ENCODE measurements around the gene IRF8. TPM values are rescaled to one million over a fixed set of nuclear protein-coding genes. Genes with fewer than 3 reads are reported as not detected.

IRF8 gene
- total RNA-seq, 1 experiment from 2014 or later, result 29.5 TPM

DNA sequence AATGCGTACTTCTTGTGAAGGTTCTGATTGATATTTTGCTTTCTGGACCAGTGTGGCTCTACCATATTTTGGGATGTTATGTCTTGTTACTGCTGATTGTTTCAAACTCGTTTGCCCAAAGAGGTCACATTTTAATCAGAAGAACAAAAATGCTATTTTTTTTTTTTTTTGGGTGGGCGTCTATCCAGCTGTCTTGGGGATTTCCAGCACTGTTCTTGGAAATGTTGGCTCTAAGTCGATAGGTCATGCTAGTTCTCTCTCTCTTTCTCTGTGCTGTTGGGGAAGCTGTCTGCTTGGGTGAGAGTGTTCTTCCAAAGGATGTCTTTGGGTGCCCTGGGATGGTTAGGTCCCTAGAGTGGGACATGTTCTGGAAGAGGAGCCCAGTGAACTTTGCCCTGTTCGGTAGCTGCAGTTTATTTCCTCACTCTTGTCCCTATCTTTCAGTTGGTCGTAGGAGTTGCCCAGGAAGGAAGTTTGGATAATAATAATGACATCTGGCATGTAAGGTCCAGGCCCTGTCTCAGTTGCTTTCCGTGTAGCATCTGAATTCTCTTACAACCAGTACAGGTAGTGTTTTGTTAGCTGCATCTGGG is 2.9 kb downstream of the IRF8 start:
- no TSS peak for BruUV-seq (replicated peaks)
- Histone ChIP-seq H3K36me3 (ENCODE audit: control insufficient read depth, insufficient read depth, low read length) (peaks cover 8% of the 10 kb centered on the region), H3K4me1 (peaks cover 19% of the 10 kb centered on the region; the same call in 1 of the 2 replicates), H3K9me3 (no peaks in the 10 kb centered on the region), H3K4me3 (ENCODE audit: low read depth, low read length) (no peak overlapping the region), H3K27me3 (replicated peaks; ENCODE audit: control insufficient read depth, insufficient read depth, low read length) (no peaks in the 10 kb centered on the region)
- DNase-seq, result no peak
- ChIA-PET CTCF (interaction anchor here (1.4 kb wide), 1 partner anchor 83 kb away, joined by 3 read pairs; no protein-coding TSS in a partner anchor), POLR2A (no interaction called here)
- H3K4me3 Mint-ChIP-seq (ENCODE audit: unreplicated experiment), result no peak overlapping the region
- H3K36me3 Mint-ChIP-seq (ENCODE audit: insufficient read depth, unreplicated experiment), result peaks cover 42% of the 10 kb centered on the region
- no peaks in the 10 kb centered on the region for H3K9me3 Mint-ChIP-seq (ENCODE audit: unreplicated experiment)
- H3K27ac Mint-ChIP-seq (ENCODE audit: unreplicated experiment), result no peak overlapping the region
- TF ChIP-seq, protein P1, sequence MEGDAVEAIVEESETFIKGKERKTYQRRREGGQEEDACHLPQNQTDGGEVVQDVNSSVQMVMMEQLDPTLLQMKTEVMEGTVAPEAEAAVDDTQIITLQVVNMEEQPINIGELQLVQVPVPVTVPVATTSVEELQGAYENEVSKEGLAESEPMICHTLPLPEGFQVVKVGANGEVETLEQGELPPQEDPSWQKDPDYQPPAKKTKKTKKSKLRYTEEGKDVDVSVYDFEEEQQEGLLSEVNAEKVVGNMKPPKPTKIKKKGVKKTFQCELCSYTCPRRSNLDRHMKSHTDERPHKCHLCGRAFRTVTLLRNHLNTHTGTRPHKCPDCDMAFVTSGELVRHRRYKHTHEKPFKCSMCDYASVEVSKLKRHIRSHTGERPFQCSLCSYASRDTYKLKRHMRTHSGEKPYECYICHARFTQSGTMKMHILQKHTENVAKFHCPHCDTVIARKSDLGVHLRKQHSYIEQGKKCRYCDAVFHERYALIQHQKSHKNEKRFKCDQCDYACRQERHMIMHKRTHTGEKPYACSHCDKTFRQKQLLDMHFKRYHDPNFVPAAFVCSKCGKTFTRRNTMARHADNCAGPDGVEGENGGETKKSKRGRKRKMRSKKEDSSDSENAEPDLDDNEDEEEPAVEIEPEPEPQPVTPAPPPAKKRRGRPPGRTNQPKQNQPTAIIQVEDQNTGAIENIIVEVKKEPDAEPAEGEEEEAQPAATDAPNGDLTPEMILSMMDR (IDR thresholded peaks at IDR 0.05; ENCODE audit: insufficient read depth in 1 of 2, low read depth in 1 of 2, low read length in 1 of 2, severe bottlenecking in 1 of 2, unreplicated experiment in 1 of 2), result no peak
- peaks cover 24% of the 10 kb centered on the region for H3K4me1 Mint-ChIP-seq (ENCODE audit: low read depth, unreplicated experiment)
- intact Hi-C loops (cut with micrococcal nuclease; ENCODE audit: unreplicated experiment), result no loop called here
- no peaks in the 10 kb centered on the region for H3K27me3 Mint-ChIP-seq (ENCODE audit: insufficient read depth, unreplicated experiment)

DNA sequence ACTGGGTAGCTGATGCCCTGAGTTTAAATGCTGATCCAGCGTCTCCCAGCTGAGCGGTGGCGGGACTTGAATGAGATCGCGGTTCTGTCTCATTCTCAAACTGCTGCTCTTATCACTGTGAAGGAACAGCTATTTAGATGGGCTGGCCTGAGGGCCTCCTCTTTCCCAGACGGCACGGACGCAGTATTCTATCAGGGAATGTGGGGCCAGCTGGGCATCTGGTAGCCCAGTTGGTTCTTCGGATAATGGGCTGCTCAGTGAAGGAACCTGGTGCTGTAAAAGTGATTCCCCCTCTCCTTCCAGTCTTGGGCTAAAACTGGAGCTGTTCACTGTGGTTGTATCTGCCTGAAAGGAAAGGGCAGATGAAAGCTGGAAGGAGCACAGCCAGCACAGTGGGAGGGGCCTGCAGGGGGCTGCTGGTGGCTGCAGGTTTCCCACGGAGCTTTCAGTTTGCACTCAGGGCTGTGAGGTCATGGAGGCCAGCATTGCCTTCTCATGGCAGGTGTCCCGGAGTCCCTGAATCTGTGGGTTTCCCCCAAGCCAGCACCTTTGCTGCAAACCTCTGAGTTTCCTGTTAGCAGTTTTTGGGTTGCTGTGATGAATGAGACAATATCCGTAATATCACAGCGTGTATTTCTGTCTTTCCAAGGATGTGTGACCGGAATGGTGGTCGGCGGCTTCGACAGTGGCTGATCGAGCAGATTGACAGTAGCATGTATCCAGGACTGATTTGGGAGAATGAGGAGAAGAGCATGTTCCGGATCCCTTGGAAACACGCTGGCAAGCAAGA is 3.6 kb downstream of the IRF8 start:
- H3K27me3 ChIP-seq (replicated peaks; ENCODE audit: control insufficient read depth, insufficient read depth, low read length), result no peaks in the 10 kb centered on the region
- Mint-ChIP-seq H3K4me3 (ENCODE audit: unreplicated experiment) (no peak overlapping the region), H3K9me3 (ENCODE audit: unreplicated experiment) (no peaks in the 10 kb centered on the region), H3K36me3 (ENCODE audit: insufficient read depth, unreplicated experiment) (peaks cover 42% of the 10 kb centered on the region), H3K4me1 (ENCODE audit: low read depth, unreplicated experiment) (peaks cover 24% of the 10 kb centered on the region), H3K27me3 (ENCODE audit: insufficient read depth, unreplicated experiment) (no peaks in the 10 kb centered on the region), H3K27ac (ENCODE audit: unreplicated experiment) (no peak overlapping the region)
- intact Hi-C loops (cut with micrococcal nuclease; ENCODE audit: unreplicated experiment), result no loop called here
- no peak for DNase-seq
- H3K9me3 ChIP-seq, result no peaks in the 10 kb centered on the region
- no peak overlapping the region for H3K4me3 ChIP-seq (ENCODE audit: low read depth, low read length)
- BruUV-seq (replicated peaks), result no TSS peak
- peaks cover 8% of the 10 kb centered on the region for H3K36me3 ChIP-seq (ENCODE audit: control insufficient read depth, insufficient read depth, low read length)
- TF ChIP-seq, protein P1 (IDR thresholded peaks at IDR 0.05; ENCODE audit: insufficient read depth in 1 of 2, low read depth in 1 of 2, low read length in 1 of 2, severe bottlenecking in 1 of 2, unreplicated experiment in 1 of 2), result no peak
- ChIA-PET CTCF (interaction anchor here (0.8 to 1.4 kb wide), 2 partner anchors 81 to 83 kb away, joined by 3 to 5 read pairs; no protein-coding TSS in a partner anchor), POLR2A (no interaction called here)
- H3K4me1 ChIP-seq, result peaks cover 19% of the 10 kb centered on the region; the same call in 1 of the 2 replicates

DNA sequence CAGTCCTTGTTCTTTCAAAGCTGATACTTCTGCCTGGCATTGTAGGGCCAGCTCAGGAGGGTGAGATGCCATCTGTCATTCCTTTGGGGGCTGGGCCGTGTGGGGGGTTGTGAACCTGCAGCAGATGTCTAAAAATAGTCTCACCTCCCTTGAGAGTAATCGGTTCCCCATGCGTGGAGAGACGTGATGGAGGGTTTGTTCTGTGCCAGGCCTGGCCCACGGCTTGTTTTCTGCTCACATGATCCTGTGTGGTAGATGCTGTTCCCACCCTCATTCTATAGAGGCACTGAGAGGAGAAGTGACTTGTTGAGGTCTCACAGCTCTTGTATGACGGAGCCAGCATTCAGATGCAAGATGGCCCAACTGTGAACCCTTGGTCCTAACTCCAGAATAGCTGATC is 4.6 kb downstream of the IRF8 start:
- POLR2A ChIA-PET, result no interaction called here

More for the DNA sequence above, 4.6 kb downstream of the IRF8 start:
- no peaks in the 10 kb centered on the region for H3K27me3 Mint-ChIP-seq (ENCODE audit: insufficient read depth, unreplicated experiment)
- peaks cover 48% of the 10 kb centered on the region for H3K36me3 Mint-ChIP-seq (ENCODE audit: insufficient read depth, unreplicated experiment)
- H3K9me3 Mint-ChIP-seq (ENCODE audit: unreplicated experiment), result no peaks in the 10 kb centered on the region
- intact Hi-C loops (cut with micrococcal nuclease; ENCODE audit: unreplicated experiment), result no loop called here
- CTCF ChIA-PET, result interaction anchor here (1.1 kb wide), 1 partner anchor 82 kb away, joined by 3 read pairs; no protein-coding TSS in a partner anchor
- TF ChIP-seq, protein P1 (IDR thresholded peaks at IDR 0.05; ENCODE audit: insufficient read depth in 1 of 2, low read depth in 1 of 2, low read length in 1 of 2, severe bottlenecking in 1 of 2, unreplicated experiment in 1 of 2), result no peak
- Histone ChIP-seq H3K36me3 (ENCODE audit: control insufficient read depth, insufficient read depth, low read length) (peaks cover 8% of the 10 kb centered on the region), H3K9me3 (no peaks in the 10 kb centered on the region), H3K4me3 (ENCODE audit: low read depth, low read length) (no peak overlapping the region), H3K27me3 (replicated peaks; ENCODE audit: control insufficient read depth, insufficient read depth, low read length) (no peaks in the 10 kb centered on the region), H3K4me1 (peaks cover 11% of the 10 kb centered on the region; the same call in 1 of the 2 replicates)
- no peak overlapping the region for H3K27ac Mint-ChIP-seq (ENCODE audit: unreplicated experiment)
- BruUV-seq (replicated peaks), result no TSS peak
- H3K4me1 Mint-ChIP-seq (ENCODE audit: low read depth, unreplicated experiment), result peaks cover 18% of the 10 kb centered on the region
- DNase-seq, result no peak
- H3K4me3 Mint-ChIP-seq (ENCODE audit: unreplicated experiment), result no peak overlapping the region

All from Caco-2 (cell line).